NB4 (cell line): ENCODE results near the gene AUTS2.

Source experiments
- CTCF ChIP-seq: IDR thresholded peaks from one replicate; pipeline ENCODE4 v1.5.1; 2012; ENCODE audit warnings: low read depth, low read length
- MYC ChIP-seq: IDR thresholded peaks from 2 replicates; pipeline ENCODE4 v1.6.1; 2011; ENCODE audit warnings: low read depth, low read length

GRCh38 chr7:69625238-69625637, 27.0 kb downstream of the AUTS2 start:
- TF ChIP-seq CTCF (no peak), MYC (no peak)
